HG03159 (cell line): ENCODE data around the gene CBFA2T3.

Experiments
- ATAC-seq: cut with Tn5 transposase; IDR thresholded peaks from one replicate; pipeline ENCODE4 v1.9.1; 2021; ENCODE audit warnings: mild to moderate bottlenecking, moderate library complexity; ENCODE audit not compliant: unreplicated experiment

CBFA2T3 gene

GRCh38 chr16:88964636-88965035, 12.4 kb downstream of the CBFA2T3 start:
- ATAC-seq, result no peak

GRCh38 chr16:88963583-88963982, 13.4 kb downstream of the CBFA2T3 start:
- no peak for ATAC-seq

GRCh38 chr16:88962478-88963152, 14.4 kb downstream of the CBFA2T3 start:
- no peak for ATAC-seq

GRCh38 chr16:88961011-88961410, 16.0 kb downstream of the CBFA2T3 start:
- ATAC-seq, result no peak

- no peak for ATAC-seq
Measured at GRCh38 chr16:88960516-88960915, 16.5 kb downstream of the CBFA2T3 start.

- no peak for ATAC-seq
Measured at GRCh38 chr16:88959022-88959421, 18.0 kb downstream of the CBFA2T3 start.

- ATAC-seq, result no peak
Measured at GRCh38 chr16:88957887-88958577, 19.0 kb downstream of the CBFA2T3 start.

GRCh38 chr16:88957433-88957767, 19.6 kb downstream of the CBFA2T3 start:
- no peak for ATAC-seq

- ATAC-seq, result no peak
Measured at GRCh38 chr16:88956546-88957432, 20.2 kb downstream of the CBFA2T3 start.

GRCh38 chr16:88955906-88956305, 21.1 kb downstream of the CBFA2T3 start:
- no peak for ATAC-seq

- ATAC-seq, result no peak
Measured at GRCh38 chr16:88953003-88953690, 23.9 kb downstream of the CBFA2T3 start.

GRCh38 chr16:88951989-88952388, 25.0 kb downstream of the CBFA2T3 start:
- no peak for ATAC-seq

GRCh38 chr16:88951501-88951900, 25.5 kb downstream of the CBFA2T3 start:
- no peak for ATAC-seq

- ATAC-seq, result no peak
Measured at GRCh38 chr16:88948781-88949490, 28.1 kb downstream of the CBFA2T3 start.

GRCh38 chr16:88945473-88945872, 31.5 kb downstream of the CBFA2T3 start:
- ATAC-seq, result no peak

- no peak for ATAC-seq
Measured at GRCh38 chr16:88943741-88944140, 33.3 kb downstream of the CBFA2T3 start.

GRCh38 chr16:88943131-88943664, 33.8 kb downstream of the CBFA2T3 start:
- ATAC-seq, result no peak

- ATAC-seq, result peak; percentile 60
Measured at GRCh38 chr16:88941913-88942909, 34.8 kb downstream of the CBFA2T3 start.
